ENCODE measurements around the gene TMPRSS11B.
"Not testable (repeated sequence)": the region's sequence is repeated elsewhere in the genome, so short reads cannot be mapped to it uniquely, and the experiment has no call there.

The TMPRSS11B gene

GRCh38 chr4:68216501-68216900, 29.0 kb downstream of the TMPRSS11B start:
- DNase-seq, result no peak

- DNase-seq, result no peak
Observed at GRCh38 chr4:68209003-68209402, 36.5 kb downstream of the TMPRSS11B start.

- DNase-seq, result not testable (repeated sequence)
Observed at GRCh38 chr4:68194305-68194704, 51.2 kb downstream of the TMPRSS11B start.

- DNase-seq, result no peak
Observed at GRCh38 chr4:68193194-68193593, 52.3 kb downstream of the TMPRSS11B start.

GRCh38 chr4:68187145-68187544, 58.3 kb downstream of the TMPRSS11B start:
- DNase-seq, result no peak

- DNase-seq, result no peak
Observed at GRCh38 chr4:68184923-68185322, 60.6 kb downstream of the TMPRSS11B start.

GRCh38 chr4:68183417-68183816, 62.1 kb downstream of the TMPRSS11B start:
- no peak for DNase-seq

GRCh38 chr4:68182382-68182820, 63.1 kb downstream of the TMPRSS11B start:
- DNase-seq, result no peak

- no peak for DNase-seq
Observed at GRCh38 chr4:68180849-68181526, 64.5 kb downstream of the TMPRSS11B start.

GRCh38 chr4:68176904-68177303, 68.6 kb downstream of the TMPRSS11B start:
- DNase-seq, result no peak

All from NCI-H2081 (cell line).